WTC11 (cell line): ENCODE data around the gene LSM7.

ENCODE experiments used
- ATF6 ChIP-seq: sonication (generic); formaldehyde crosslinking; IDR thresholded peaks from 2 replicates; pipeline ENCODE4 v1.8.1; 2023; ENCODE audit warnings: mild to moderate bottlenecking, missing genetic modification reagents
- CREB1 ChIP-seq: sonication (generic); formaldehyde crosslinking; IDR thresholded peaks from 2 replicates; pipeline ENCODE4 v1.8.0; 2023; ENCODE audit warnings: mild to moderate bottlenecking, missing genetic modification reagents
- CTCF ChIP-seq: fragments of 200-600 bp; IDR thresholded peaks from 2 replicates; pipeline ENCODE4 v1.8.0; 2022; ENCODE audit warnings: antibody characterized with exemption
- ETV6 ChIP-seq: sonication (generic); formaldehyde crosslinking; IDR thresholded peaks from 2 replicates; pipeline ENCODE4 v1.8.1; 2022; ENCODE audit warnings: mild to moderate bottlenecking, missing genetic modification reagents
- FOXJ3 ChIP-seq: sonication (generic); formaldehyde crosslinking; IDR thresholded peaks from 2 replicates; pipeline ENCODE4 v1.9.0; 2021; ENCODE audit warnings: missing genetic modification reagents, mild to moderate bottlenecking, borderline replicate concordance
- JUN ChIP-seq: sonication (generic); formaldehyde crosslinking; IDR thresholded peaks from 2 replicates; pipeline ENCODE4 v1.8.0; 2023; ENCODE audit warnings: mild to moderate bottlenecking, missing genetic modification reagents
- MLX ChIP-seq: sonication (generic); formaldehyde crosslinking; IDR thresholded peaks from 2 replicates; pipeline ENCODE4 v1.8.1; 2023; ENCODE audit warnings: mild to moderate bottlenecking, missing genetic modification reagents, moderate library complexity
- NR2C2 ChIP-seq: sonication (generic); formaldehyde crosslinking; IDR thresholded peaks from 2 replicates; pipeline ENCODE4 v1.8.0; 2022; ENCODE audit warnings: mild to moderate bottlenecking, missing genetic modification reagents
- SMAD3 ChIP-seq: sonication (generic); formaldehyde crosslinking; IDR thresholded peaks from 2 replicates; pipeline ENCODE4 v1.8.0; 2022; ENCODE audit warnings: missing genetic modification reagents, mild to moderate bottlenecking, borderline replicate concordance
- SMAD4 ChIP-seq: sonication (generic); formaldehyde crosslinking; IDR thresholded peaks from 2 replicates; pipeline ENCODE4 v1.8.0; 2022; ENCODE audit warnings: mild to moderate bottlenecking, missing genetic modification reagents
- SP1 ChIP-seq: sonication (generic); formaldehyde crosslinking; conservative IDR thresholded peaks from 2 replicates; pipeline ENCODE4 v1.8.1; 2022; ENCODE audit warnings: missing genetic modification reagents
- USF2 ChIP-seq: sonication (generic); formaldehyde crosslinking; IDR thresholded peaks from 2 replicates; pipeline ENCODE4 v1.8.1; 2023; ENCODE audit warnings: mild to moderate bottlenecking, missing genetic modification reagents, moderate library complexity
- ZNF232 ChIP-seq: sonication (generic); formaldehyde crosslinking; IDR thresholded peaks from 2 replicates; pipeline ENCODE4 v1.8.0; 2022; ENCODE audit warnings: mild to moderate bottlenecking, missing genetic modification reagents
- ZNF263 ChIP-seq: sonication (generic); formaldehyde crosslinking; IDR thresholded peaks from 2 replicates; pipeline ENCODE4 v1.8.1; 2022; ENCODE audit warnings: low read depth, mild to moderate bottlenecking, moderate library complexity, missing genetic modification reagents

- TF ChIP-seq ZNF263 (CRISPR knock-in tag) (no peak), FOXJ3 (no peak), CTCF (no peak), USF2 (CRISPR knock-in tag) (no peak), CREB1 (CRISPR knock-in tag) (no peak), JUN (CRISPR knock-in tag) (no peak), ATF6 (no peak), SMAD4 (CRISPR knock-in tag) (no peak), SP1 (CRISPR knock-in tag) (no peak), SMAD3 (no peak), NR2C2 (CRISPR knock-in tag) (no peak), MLX (no peak), ZNF232 (no peak), ETV6 (CRISPR knock-in tag) (no peak)
Observed at GRCh38 chr19:2294687-2295335, 33.6 kb downstream of the LSM7 start.
